SK-N-SH treated with all-trans-retinoic acid at 6 μM for 48 hours (cell line): ENCODE data around the gene MTCL3.

Source experiments
- ATAC-seq: fragments of 200-7000 bp; cut with Tn5 transposase; 3 replicates; pipeline ENCODE4 v1.9.1; 2020; ENCODE audit warnings: mild to moderate bottlenecking, moderate library complexity
- ARNTL ChIP-seq: fragments of 450-650 bp; formaldehyde crosslinking; IDR thresholded peaks from 2 replicates; pipeline ENCODE4 v1.5.0; 2020; ENCODE audit warnings: low read depth, mild to moderate bottlenecking, moderate library complexity, borderline replicate concordance
- BACH2 ChIP-seq: fragments of 250-450 bp; sonication (Bioruptor Pico); IDR thresholded peaks from 2 replicates; pipeline ENCODE4 v1.9.0; 2021; ENCODE audit warnings: mild to moderate bottlenecking, borderline replicate concordance
- CSDC2 ChIP-seq: fragments of 250-450 bp; sonication (Bioruptor Pico); IDR thresholded peaks from 2 replicates; pipeline ENCODE4 v1.5.0; 2020; ENCODE audit warnings: mild to moderate bottlenecking, moderate library complexity
- ESRRG ChIP-seq: fragments of 250-450 bp; sonication (Bioruptor Pico); IDR thresholded peaks from 2 replicates; pipeline ENCODE4 v1.6.1; 2021; ENCODE audit warnings: mild to moderate bottlenecking
- GLIS3 ChIP-seq: fragments of 250-450 bp; sonication (Bioruptor Pico); IDR thresholded peaks from 2 replicates; pipeline ENCODE4 v1.5.0; 2020; ENCODE audit warnings: mild to moderate bottlenecking, moderate library complexity
- ISL1 ChIP-seq: fragments of 250-450 bp; sonication (Bioruptor Pico); IDR thresholded peaks from 2 replicates; pipeline ENCODE4 v2.1.2; 2022; ENCODE audit warnings: mild to moderate bottlenecking, moderate library complexity
- OSR1 ChIP-seq: fragments of 250-450 bp; sonication (Bioruptor Pico); IDR thresholded peaks from 2 replicates; pipeline ENCODE4 v1.8.0; 2022; ENCODE audit warnings: moderate library complexity, mild to moderate bottlenecking, inconsistent platforms
- PPARA ChIP-seq: fragments of 250-450 bp; sonication (Bioruptor Pico); IDR thresholded peaks from 2 replicates; pipeline ENCODE4 v1.5.0; 2020; ENCODE audit warnings: mild to moderate bottlenecking, borderline replicate concordance
- RARB ChIP-seq: fragments of 250-450 bp; sonication (Bioruptor Pico); IDR thresholded peaks from 2 replicates; pipeline ENCODE4 v1.8.0; 2021; ENCODE audit warnings: mild to moderate bottlenecking, moderate library complexity
- SNAI2 ChIP-seq: fragments of 250-450 bp; sonication (Bioruptor Pico); IDR thresholded peaks from 2 replicates; pipeline ENCODE4 v1.5.0; 2020; ENCODE audit warnings: mild to moderate bottlenecking, moderate library complexity
- TCF4 ChIP-seq: fragments of 250-450 bp; sonication (Bioruptor Pico); IDR thresholded peaks from 2 replicates; pipeline ENCODE4 v1.8.0; 2021; ENCODE audit warnings: mild to moderate bottlenecking, moderate library complexity, borderline replicate concordance
- TOX ChIP-seq: fragments of 250-450 bp; sonication (Bioruptor Pico); IDR thresholded peaks from 2 replicates; pipeline ENCODE4 v1.8.0; 2021; ENCODE audit warnings: mild to moderate bottlenecking, moderate library complexity, borderline replicate concordance
- ZFP3 ChIP-seq: fragments of 250-450 bp; sonication (Bioruptor Pico); IDR thresholded peaks from 2 replicates; pipeline ENCODE4 v1.5.0; 2020; ENCODE audit warnings: mild to moderate bottlenecking, moderate library complexity
- ZFP30 ChIP-seq: fragments of 450-650 bp; formaldehyde crosslinking; IDR thresholded peaks from 2 replicates; pipeline ENCODE4 v1.5.0; 2022; ENCODE audit warnings: mild to moderate bottlenecking, moderate library complexity
- ZNF565 ChIP-seq: fragments of 450-650 bp; formaldehyde crosslinking; conservative IDR thresholded peaks from 2 replicates; pipeline ENCODE4 v1.5.0; 2020; ENCODE audit warnings: low read depth, mild to moderate bottlenecking, moderate library complexity
- ZNF70 ChIP-seq: fragments of 450-650 bp; formaldehyde crosslinking; IDR thresholded peaks from 2 replicates; pipeline ENCODE4 v1.5.0; 2020; ENCODE audit warnings: mild to moderate bottlenecking, moderate library complexity
- ZNF8 ChIP-seq: fragments of 450-650 bp; formaldehyde crosslinking; IDR thresholded peaks from 2 replicates; pipeline ENCODE4 v1.5.0; 2020; ENCODE audit warnings: mild to moderate bottlenecking, moderate library complexity
- TF ChIP-seq, protein P1 (sequence below): fragments of 250-450 bp; sonication (Bioruptor Pico); IDR thresholded peaks from 2 replicates; pipeline ENCODE4 v1.5.1; 2020; ENCODE audit warnings: low read depth, mild to moderate bottlenecking, moderate library complexity
- TF ChIP-seq, protein P2 (sequence below): fragments of 250-450 bp; sonication (Bioruptor Pico); IDR thresholded peaks from 2 replicates; pipeline ENCODE4 v1.8.0; 2020; ENCODE audit warnings: mild to moderate bottlenecking, moderate library complexity, borderline replicate concordance
- TF ChIP-seq, protein P3 (sequence below): fragments of 250-450 bp; sonication (Bioruptor Pico); IDR thresholded peaks from 2 replicates; pipeline ENCODE4 v1.8.0; 2021; ENCODE audit warnings: low read depth, mild to moderate bottlenecking, moderate library complexity, borderline replicate concordance
- TF ChIP-seq, protein P4 (sequence below): fragments of 250-450 bp; sonication (Bioruptor Pico); IDR thresholded peaks from 2 replicates; pipeline ENCODE4 v1.5.0; 2020; ENCODE audit warnings: mild to moderate bottlenecking, moderate library complexity

MTCL3 gene

DNA sequence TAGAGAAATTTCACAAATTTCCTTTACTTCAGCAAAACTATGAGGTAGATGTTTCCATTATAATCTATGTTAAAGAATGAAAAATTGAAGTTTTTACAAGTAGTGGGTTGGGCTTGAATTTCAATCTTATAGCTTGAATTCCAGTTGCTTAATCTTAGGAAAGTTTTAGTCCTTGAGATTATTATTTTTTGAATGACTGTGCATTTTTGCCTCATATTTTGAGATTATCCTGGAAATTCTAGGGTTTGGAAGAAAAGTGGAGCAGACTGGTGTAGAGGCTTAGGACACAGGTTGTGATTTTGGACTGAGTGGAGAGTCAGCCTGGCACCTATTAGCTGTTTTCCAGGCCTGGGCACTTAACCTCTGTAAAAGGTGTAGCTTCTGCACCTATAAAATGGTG is 5.7 kb downstream of the MTCL3 start:
- no peak for ATAC-seq
- TF ChIP-seq ARNTL (CRISPR knock-in tag), result no peak
- TF ChIP-seq, protein P1, sequence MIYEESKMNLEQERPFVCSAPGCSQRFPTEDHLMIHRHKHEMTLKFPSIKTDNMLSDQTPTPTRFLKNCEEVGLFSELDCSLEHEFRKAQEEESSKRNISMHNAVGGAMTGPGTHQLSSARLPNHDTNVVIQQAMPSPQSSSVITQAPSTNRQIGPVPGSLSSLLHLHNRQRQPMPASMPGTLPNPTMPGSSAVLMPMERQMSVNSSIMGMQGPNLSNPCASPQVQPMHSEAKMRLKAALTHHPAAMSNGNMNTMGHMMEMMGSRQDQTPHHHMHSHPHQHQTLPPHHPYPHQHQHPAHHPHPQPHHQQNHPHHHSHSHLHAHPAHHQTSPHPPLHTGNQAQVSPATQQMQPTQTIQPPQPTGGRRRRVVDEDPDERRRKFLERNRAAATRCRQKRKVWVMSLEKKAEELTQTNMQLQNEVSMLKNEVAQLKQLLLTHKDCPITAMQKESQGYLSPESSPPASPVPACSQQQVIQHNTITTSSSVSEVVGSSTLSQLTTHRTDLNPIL, result no peak
- TF ChIP-seq TCF4, result no peak
- no peak for TF ChIP-seq ZFP30 (CRISPR knock-in tag)
- no peak for TF ChIP-seq BACH2
- TF ChIP-seq PPARA, result no peak
- no peak for TF ChIP-seq ESRRG (CRISPR knock-in tag)

DNA sequence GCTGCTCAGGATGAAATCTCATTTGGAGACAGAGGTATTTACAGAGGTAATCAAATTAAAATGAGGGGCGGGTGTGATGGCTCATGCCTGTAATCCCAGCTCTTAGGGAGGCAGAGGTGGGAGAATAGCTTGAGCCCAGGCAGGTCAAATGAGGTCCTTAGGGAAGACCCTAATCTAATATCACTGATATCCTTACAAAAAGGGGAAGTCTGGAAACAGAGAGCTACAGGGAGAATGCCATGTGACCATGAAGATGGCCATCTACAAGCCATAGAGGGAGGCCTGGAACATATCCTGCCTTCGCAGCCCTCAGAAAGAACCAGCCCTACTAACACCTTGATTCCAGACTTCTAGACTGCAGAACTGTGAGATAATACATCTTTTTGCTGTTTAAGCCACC is 8.3 kb downstream of the MTCL3 start:
- ATAC-seq, result no peak
- TF ChIP-seq OSR1 (no peak), BACH2 (no peak), ZFP3 (CRISPR knock-in tag) (no peak), CSDC2 (CRISPR knock-in tag) (no peak), GLIS3 (CRISPR knock-in tag) (no peak), PPARA (no peak), ZNF8 (CRISPR knock-in tag) (no peak), ESRRG (CRISPR knock-in tag) (no peak)

DNA sequence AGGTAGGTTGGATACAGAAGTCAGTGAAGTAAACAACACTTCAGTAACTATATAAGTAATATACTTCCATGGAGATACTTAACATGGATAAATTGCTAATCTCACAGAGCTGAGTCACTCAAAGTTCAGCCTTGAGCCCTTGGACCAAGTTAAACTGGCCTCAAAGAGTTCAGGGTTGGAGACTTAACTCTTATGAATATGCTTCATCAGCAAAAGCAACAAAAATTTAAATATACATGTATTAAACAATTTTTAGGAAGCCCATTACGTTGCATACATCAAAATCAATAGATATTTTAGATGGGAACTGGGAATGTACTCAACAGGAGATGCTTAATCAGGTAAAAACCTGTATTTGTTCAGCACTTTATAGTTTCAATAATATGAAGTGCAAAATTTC is 12.2 kb downstream of the MTCL3 start:
- ATAC-seq, result no peak
- TF ChIP-seq RARB (CRISPR knock-in tag), result no peak
- TF ChIP-seq PPARA, result no peak
- TF ChIP-seq ZNF8 (CRISPR knock-in tag), result no peak
- no peak for TF ChIP-seq BACH2
- TF ChIP-seq, protein P2, sequence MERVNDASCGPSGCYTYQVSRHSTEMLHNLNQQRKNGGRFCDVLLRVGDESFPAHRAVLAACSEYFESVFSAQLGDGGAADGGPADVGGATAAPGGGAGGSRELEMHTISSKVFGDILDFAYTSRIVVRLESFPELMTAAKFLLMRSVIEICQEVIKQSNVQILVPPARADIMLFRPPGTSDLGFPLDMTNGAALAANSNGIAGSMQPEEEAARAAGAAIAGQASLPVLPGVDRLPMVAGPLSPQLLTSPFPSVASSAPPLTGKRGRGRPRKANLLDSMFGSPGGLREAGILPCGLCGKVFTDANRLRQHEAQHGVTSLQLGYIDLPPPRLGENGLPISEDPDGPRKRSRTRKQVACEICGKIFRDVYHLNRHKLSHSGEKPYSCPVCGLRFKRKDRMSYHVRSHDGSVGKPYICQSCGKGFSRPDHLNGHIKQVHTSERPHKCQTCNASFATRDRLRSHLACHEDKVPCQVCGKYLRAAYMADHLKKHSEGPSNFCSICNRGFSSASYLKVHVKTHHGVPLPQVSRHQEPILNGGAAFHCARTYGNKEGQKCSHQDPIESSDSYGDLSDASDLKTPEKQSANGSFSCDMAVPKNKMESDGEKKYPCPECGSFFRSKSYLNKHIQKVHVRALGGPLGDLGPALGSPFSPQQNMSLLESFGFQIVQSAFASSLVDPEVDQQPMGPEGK (CRISPR knock-in tag), result no peak
- TF ChIP-seq, protein P3, sequence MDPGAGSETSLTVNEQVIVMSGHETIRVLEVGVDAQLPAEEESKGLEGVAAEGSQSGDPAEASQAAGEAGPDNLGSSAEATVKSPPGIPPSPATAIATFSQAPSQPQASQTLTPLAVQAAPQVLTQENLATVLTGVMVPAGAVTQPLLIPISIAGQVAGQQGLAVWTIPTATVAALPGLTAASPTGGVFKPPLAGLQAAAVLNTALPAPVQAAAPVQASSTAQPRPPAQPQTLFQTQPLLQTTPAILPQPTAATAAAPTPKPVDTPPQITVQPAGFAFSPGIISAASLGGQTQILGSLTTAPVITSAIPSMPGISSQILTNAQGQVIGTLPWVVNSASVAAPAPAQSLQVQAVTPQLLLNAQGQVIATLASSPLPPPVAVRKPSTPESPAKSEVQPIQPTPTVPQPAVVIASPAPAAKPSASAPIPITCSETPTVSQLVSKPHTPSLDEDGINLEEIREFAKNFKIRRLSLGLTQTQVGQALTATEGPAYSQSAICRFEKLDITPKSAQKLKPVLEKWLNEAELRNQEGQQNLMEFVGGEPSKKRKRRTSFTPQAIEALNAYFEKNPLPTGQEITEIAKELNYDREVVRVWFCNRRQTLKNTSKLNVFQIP (CRISPR knock-in tag), result no peak
- TF ChIP-seq SNAI2 (CRISPR knock-in tag), result no peak
- no peak for TF ChIP-seq TOX (CRISPR knock-in tag)
- TF ChIP-seq OSR1, result no peak
- no peak for TF ChIP-seq ARNTL (CRISPR knock-in tag)
- no peak for TF ChIP-seq ZFP3 (CRISPR knock-in tag)
- TF ChIP-seq ISL1, result no peak
- no peak for TF ChIP-seq ZNF70 (CRISPR knock-in tag)
- TF ChIP-seq, protein P4, sequence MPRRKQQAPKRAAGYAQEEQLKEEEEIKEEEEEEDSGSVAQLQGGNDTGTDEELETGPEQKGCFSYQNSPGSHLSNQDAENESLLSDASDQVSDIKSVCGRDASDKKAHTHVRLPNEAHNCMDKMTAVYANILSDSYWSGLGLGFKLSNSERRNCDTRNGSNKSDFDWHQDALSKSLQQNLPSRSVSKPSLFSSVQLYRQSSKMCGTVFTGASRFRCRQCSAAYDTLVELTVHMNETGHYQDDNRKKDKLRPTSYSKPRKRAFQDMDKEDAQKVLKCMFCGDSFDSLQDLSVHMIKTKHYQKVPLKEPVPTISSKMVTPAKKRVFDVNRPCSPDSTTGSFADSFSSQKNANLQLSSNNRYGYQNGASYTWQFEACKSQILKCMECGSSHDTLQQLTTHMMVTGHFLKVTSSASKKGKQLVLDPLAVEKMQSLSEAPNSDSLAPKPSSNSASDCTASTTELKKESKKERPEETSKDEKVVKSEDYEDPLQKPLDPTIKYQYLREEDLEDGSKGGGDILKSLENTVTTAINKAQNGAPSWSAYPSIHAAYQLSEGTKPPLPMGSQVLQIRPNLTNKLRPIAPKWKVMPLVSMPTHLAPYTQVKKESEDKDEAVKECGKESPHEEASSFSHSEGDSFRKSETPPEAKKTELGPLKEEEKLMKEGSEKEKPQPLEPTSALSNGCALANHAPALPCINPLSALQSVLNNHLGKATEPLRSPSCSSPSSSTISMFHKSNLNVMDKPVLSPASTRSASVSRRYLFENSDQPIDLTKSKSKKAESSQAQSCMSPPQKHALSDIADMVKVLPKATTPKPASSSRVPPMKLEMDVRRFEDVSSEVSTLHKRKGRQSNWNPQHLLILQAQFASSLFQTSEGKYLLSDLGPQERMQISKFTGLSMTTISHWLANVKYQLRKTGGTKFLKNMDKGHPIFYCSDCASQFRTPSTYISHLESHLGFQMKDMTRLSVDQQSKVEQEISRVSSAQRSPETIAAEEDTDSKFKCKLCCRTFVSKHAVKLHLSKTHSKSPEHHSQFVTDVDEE (CRISPR knock-in tag), result no peak
- TF ChIP-seq GLIS3 (CRISPR knock-in tag), result no peak
- TF ChIP-seq ZNF565, result no peak
- no peak for TF ChIP-seq TCF4

DNA sequence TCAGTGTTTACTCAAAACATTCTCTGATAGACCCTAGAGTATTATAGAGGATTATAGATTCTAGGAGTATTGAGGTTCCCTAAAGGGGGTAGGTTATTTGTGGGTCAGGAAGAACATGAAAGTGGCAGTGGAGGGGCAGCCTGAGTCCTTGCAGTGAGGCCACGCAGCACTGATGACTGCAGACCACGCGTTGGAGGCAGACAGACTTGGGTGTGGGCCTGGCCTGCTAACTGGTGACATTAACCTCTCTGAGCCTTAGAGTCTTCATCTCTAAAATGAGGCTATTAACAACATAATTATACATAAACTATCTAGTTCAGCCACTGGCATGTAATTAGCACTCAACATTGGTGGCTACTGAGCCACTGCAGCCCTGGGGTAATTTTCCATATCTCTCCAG is 16.1 kb downstream of the MTCL3 start:
- TF ChIP-seq, protein P1, result no peak
- TF ChIP-seq RARB (CRISPR knock-in tag), result no peak
- TF ChIP-seq TCF4, result no peak
- no peak for TF ChIP-seq GLIS3 (CRISPR knock-in tag)
- TF ChIP-seq ZFP30 (CRISPR knock-in tag), result no peak
- TF ChIP-seq ZFP3 (CRISPR knock-in tag), result no peak
- TF ChIP-seq ZNF8 (CRISPR knock-in tag), result no peak
- TF ChIP-seq, protein P4 (CRISPR knock-in tag), result no peak
- TF ChIP-seq ZNF70 (CRISPR knock-in tag), result no peak
- TF ChIP-seq, protein P2 (CRISPR knock-in tag), result no peak
- TF ChIP-seq BACH2, result no peak
- no peak for TF ChIP-seq ESRRG (CRISPR knock-in tag)
- no peak for TF ChIP-seq SNAI2 (CRISPR knock-in tag)
- no peak for TF ChIP-seq ARNTL (CRISPR knock-in tag)
- TF ChIP-seq, all 23 proteins: peak for 0
- ATAC-seq, result no peak
